ENCODE data around the gene SPOCK1.
"Not testable (repeated sequence)": the region's sequence is repeated elsewhere in the genome, so short reads cannot be mapped to it uniquely, and the experiment has no call there.

Gene SPOCK1

GRCh38 chr5:137395011-137395755, 103.9 kb downstream of the SPOCK1 start:
- TF ChIP-seq CTCF (IDR thresholded peaks at IDR 0.05; ENCODE audit: control insufficient read depth, extremely low read depth, insufficient read depth) = no peak
- DNase-seq (ENCODE audit: low read depth) = peak; percentile 17
- no peak overlapping the region for H3K4me3 ChIP-seq (ENCODE audit: low read depth, low read length)

DNA sequence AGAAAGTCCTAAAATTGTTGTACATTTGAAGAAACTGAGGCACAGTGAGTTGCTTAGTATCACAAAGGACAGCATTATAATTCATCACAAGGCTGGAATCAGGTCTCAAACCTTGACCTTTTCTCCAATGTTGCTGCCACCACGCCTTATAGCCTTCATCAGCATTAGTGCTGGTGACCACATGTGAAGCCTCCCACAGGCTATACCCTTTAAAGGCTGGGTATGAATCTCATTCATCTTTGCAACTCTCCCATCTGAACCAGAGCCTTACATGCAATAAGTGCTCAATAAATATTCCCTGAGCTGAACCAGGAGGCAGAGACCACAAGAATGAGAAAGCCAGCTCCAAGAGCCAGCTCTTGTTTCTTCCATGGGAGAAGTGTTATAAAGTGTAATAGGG, 104.7 kb downstream of the SPOCK1 start:
- TF ChIP-seq CTCF (IDR thresholded peaks at IDR 0.05; ENCODE audit: control insufficient read depth, extremely low read depth, insufficient read depth) = no peak
- no peak for DNase-seq (ENCODE audit: low read depth)
- no peak overlapping the region for H3K4me3 ChIP-seq (ENCODE audit: low read depth, low read length)

GRCh38 chr5:137393196-137393993, 105.7 kb downstream of the SPOCK1 start:
- no peak overlapping the region for H3K4me3 ChIP-seq (ENCODE audit: low read depth, low read length)
- peak; percentile 35 for DNase-seq (ENCODE audit: low read depth)
- TF ChIP-seq CTCF (IDR thresholded peaks at IDR 0.05; ENCODE audit: control insufficient read depth, extremely low read depth, insufficient read depth) = no peak

DNA sequence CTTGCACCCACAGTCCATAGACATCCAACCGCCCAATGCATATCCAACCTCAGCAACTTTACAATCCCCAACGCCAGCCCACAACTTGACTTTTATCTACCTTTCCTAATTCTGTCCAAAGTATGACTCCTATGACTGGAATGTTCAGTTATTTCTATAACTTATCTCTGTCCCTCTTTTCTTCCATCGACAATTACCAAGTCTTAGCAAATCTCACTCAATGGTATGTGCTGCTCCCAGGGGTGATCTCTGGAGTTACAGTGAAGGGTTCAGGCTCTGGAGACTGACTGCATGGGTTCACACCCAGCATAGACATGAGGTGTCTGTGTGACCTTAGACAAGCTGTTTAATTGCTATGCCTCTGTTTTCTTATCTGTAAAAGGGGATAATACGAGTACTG, 106.9 kb downstream of the SPOCK1 start:
- no peak for DNase-seq (ENCODE audit: low read depth)

DNA sequence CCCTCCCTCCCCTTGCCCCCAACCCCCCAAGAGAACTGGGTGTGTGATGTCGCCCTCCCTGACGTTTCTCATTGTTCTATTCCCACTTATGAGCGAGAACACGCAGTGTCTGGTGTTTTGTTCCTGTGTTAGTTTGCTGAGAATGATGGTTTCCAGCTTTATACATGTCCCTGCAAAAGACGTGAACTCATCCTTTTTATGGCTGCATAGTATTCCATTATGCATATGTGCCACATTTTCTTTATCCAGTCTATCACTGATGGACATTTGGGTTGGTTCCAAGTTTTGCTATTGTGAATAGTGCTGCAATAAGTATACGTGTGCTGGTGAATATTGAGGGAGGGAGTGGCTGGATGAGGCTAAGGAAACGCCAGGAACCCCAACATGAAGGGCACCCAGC, 108.1 kb downstream of the SPOCK1 start:
- not testable (repeated sequence) for H3K4me3 ChIP-seq (ENCODE audit: low read depth, low read length); DNase-seq (ENCODE audit: low read depth)

More for the DNA sequence above, 106.9 kb downstream of the SPOCK1 start:
- no peak overlapping the region for H3K4me3 ChIP-seq (ENCODE audit: low read depth, low read length)
- no peak for TF ChIP-seq CTCF (IDR thresholded peaks at IDR 0.05; ENCODE audit: control insufficient read depth, extremely low read depth, insufficient read depth)

- no peak for DNase-seq (ENCODE audit: low read depth)
- TF ChIP-seq CTCF (IDR thresholded peaks at IDR 0.05; ENCODE audit: control insufficient read depth, extremely low read depth, insufficient read depth) = no peak
- no peak overlapping the region for H3K4me3 ChIP-seq (ENCODE audit: low read depth, low read length)
Observed at GRCh38 chr5:137389042-137389441, 110.1 kb downstream of the SPOCK1 start.

GRCh38 chr5:137385064-137385463, 114.1 kb downstream of the SPOCK1 start:
- DNase-seq (ENCODE audit: low read depth) = no peak
- no peak for TF ChIP-seq CTCF (IDR thresholded peaks at IDR 0.05; ENCODE audit: control insufficient read depth, extremely low read depth, insufficient read depth)
- H3K4me3 ChIP-seq (ENCODE audit: low read depth, low read length) = no peak overlapping the region
